Measurements from ENCODE around the gene FCMR. TPM values are rescaled to one million over a fixed set of nuclear protein-coding genes. Genes with fewer than 3 reads are reported as not detected.
A peak's percentile ranks its signal among the peaks of the same experiment; 100 is the strongest.

The FCMR gene
- total and polyA plus RNA-seq, 9 of the 15 experiments (the other 6 are each of a cell fraction or from before 2014, with no cell fraction given), result 0.11 to 0.82 (median 0.20) TPM; not detected in 5

GRCh38 chr1:206908038-206908437 lies 13.7 kb downstream of the FCMR start:
- 40% methylated on average over 10 of the region's 10 CpGs for WGBS (ENCODE audit: insufficient coverage, low coverage, missing lambda C conversion rate)
- POLR2A ChIA-PET, result interaction anchor here (0.6 to 2.5 kb wide), 6 partner anchors 13 to 598 kb away, joined by 3 to 7 read pairs (median 4); partner anchors contain the start of genes FCMR and IL20

More at GRCh38 chr1:206908038-206908437, 13.7 kb downstream of the FCMR start:
- TF ChIP-seq THRA (IDR thresholded peaks at IDR 0.05), result no peak
- TF ChIP-seq CHD2 (IDR thresholded peaks at IDR 0.05; ENCODE audit: low read depth, low read length), result no peak
- no peak for TF ChIP-seq ZNF398 (CRISPR knock-in tag; IDR thresholded peaks at IDR 0.05)
- TF ChIP-seq GTF2B (IDR thresholded peaks at IDR 0.05; ENCODE audit: extremely low read depth, insufficient read length), result no peak
- no TSS peak for BruUV-seq (replicated peaks)
- Histone ChIP-seq H3K4me3 (no peak overlapping the region), H3K4me1 (replicated peaks in 1 of 2; ENCODE audit: control insufficient read depth in 2 of 2, insufficient read depth in 2 of 2, low read length in 2 of 2) (peaks cover 9 to 18% of the 10 kb centered on the region in 2 experiments; a peak in 4 of 5 replicates), H4K20me1 (replicated peaks; ENCODE audit: control insufficient read depth, insufficient read depth, low read length) (0 out of 2 replicates have a peak, but pooled peaks cover 3% of the 10 kb centered on the region), H3K27ac (ENCODE audit: extremely low read depth, low read depth, low read length) (no peak overlapping the region), H3K9ac (ENCODE audit: insufficient read depth in 1 of 2, low read depth in 2 of 2, low read length in 2 of 2) (no peak overlapping the region), H3K79me2 (ENCODE audit: control insufficient read depth, insufficient read depth, low read length) (no peaks in the 10 kb centered on the region), H3K9me1 (ENCODE audit: control insufficient read depth, insufficient read depth, low read length) (no peaks in the 10 kb centered on the region), H3K9me3 (replicated peaks; ENCODE audit: control insufficient read depth, insufficient read depth, low read depth, low read length) (no peaks in the 10 kb centered on the region), H3K27me3 (ENCODE audit: control insufficient read depth in 2 of 2, insufficient read depth in 2 of 2, low read length in 2 of 2) (peaks cover 17 to 41% of the 10 kb centered on the region in 2 experiments; a peak in 4 of 5 replicates), H2AFZ (ENCODE audit: low read depth, low read length) (0 out of 2 replicates have a peak overlapping the region, but pooled peaks have one; percentile 99), H3K4me2 (ENCODE audit: insufficient read depth, low read length) (no peak overlapping the region), H3K36me3 (ENCODE audit: control insufficient read depth, insufficient read depth, low read length) (no peaks in the 10 kb centered on the region)
- CTCF ChIA-PET (ENCODE audit: low intra/inter-chr PET ratio), result interaction anchor here (1.3 to 1.5 kb wide), 2 partner anchors 169 to 274 kb away, joined by 3 to 4 read pairs; no protein-coding TSS in a partner anchor
- intact Hi-C loops (cut with micrococcal nuclease), result no loop called here
- FAIRE-seq (no peak), DNase-seq (ENCODE audit: extremely low read depth in 1 of 4, low spot score in 3 of 4) (no peak), ATAC-seq (no peak)
- in situ Hi-C loops (cut with MboI), result loop anchor here (25.0 kb wide), 1 partner anchor 296 kb away; the partner anchor contains the start of gene EIF2D

All from K562 (cell line).